ENCODE data around the gene PLK3. TPM values are rescaled to one million over a fixed set of nuclear protein-coding genes. Genes with fewer than 3 reads are reported as not detected.

The PLK3 gene
- total RNA-seq, 3 donors from 2014 or later (not counting 1 experiment from before 2014, with no cell fraction given): 39.5 to 89.2 (median 78.1) TPM

DNA sequence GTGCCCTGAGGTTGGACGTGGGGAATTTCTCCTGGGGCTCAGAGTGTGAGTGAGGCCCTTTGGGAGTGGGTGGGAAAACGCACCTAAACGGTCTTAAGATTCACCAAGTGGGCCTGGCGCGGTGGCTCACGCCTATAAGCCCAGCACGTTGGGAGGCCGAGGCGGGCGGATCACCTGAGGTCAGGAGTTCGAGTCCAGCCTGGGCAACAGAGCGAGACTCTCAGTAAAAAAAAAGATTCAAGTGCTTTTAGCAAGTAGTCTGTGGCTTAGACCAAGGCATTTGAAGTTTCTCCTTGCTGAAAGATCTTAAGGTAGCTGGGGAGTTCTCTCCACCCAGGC lies 23.5 kb upstream of the PLK3 start:
- H3K27me3 ChIP-seq (ENCODE audit: control insufficient read depth, insufficient read depth, low read length): no peaks in the 10 kb centered on the region
- Mint-ChIP-seq H3K4me3 (peak overlapping the region; percentile 99), H3K9me3 (no peaks in the 10 kb centered on the region), H3K36me3 (no peaks in the 10 kb centered on the region), H3K4me1 (peaks cover 30 to 36% of the 10 kb centered on the region in 2 donors), H3K27ac (peak overlapping the region; percentile 92 to 97), H3K27me3 (ENCODE audit: low read depth in 2 of 2) (no peaks in the 10 kb centered on the region)
- TF ChIP-seq, protein P1, sequence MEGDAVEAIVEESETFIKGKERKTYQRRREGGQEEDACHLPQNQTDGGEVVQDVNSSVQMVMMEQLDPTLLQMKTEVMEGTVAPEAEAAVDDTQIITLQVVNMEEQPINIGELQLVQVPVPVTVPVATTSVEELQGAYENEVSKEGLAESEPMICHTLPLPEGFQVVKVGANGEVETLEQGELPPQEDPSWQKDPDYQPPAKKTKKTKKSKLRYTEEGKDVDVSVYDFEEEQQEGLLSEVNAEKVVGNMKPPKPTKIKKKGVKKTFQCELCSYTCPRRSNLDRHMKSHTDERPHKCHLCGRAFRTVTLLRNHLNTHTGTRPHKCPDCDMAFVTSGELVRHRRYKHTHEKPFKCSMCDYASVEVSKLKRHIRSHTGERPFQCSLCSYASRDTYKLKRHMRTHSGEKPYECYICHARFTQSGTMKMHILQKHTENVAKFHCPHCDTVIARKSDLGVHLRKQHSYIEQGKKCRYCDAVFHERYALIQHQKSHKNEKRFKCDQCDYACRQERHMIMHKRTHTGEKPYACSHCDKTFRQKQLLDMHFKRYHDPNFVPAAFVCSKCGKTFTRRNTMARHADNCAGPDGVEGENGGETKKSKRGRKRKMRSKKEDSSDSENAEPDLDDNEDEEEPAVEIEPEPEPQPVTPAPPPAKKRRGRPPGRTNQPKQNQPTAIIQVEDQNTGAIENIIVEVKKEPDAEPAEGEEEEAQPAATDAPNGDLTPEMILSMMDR (IDR thresholded peaks at IDR 0.05): no peak
- H3K36me3 ChIP-seq (ENCODE audit: control insufficient read depth, insufficient read depth, low read length): peaks cover 32% of the 10 kb centered on the region
- intact Hi-C loops (cut with micrococcal nuclease): loop anchor here (5.0 kb wide), 2 partner anchors 236 to 911 kb away; partner anchors contain the start of genes GPBP1L1, HECTD3, TMEM69 and UROD
- peaks cover 26% of the 10 kb centered on the region for H3K4me1 ChIP-seq (ENCODE audit: control insufficient read depth, insufficient read depth, low read length)
- H3K4me3 ChIP-seq (ENCODE audit: low read length): peak overlapping the region; percentile 65
- no peaks in the 10 kb centered on the region for H3K9me3 ChIP-seq (ENCODE audit: control insufficient read depth, insufficient read depth, low read length)
- DNase-seq (no peak), ATAC-seq (no peak)
- peak overlapping the region; percentile 85 for H3K27ac ChIP-seq (ENCODE audit: low read length)
- 55% methylated on average over 12 of the region's 12 CpGs for WGBS (ENCODE audit: insufficient coverage)

- H3K4me3 Mint-ChIP-seq: no peak overlapping the region
- Histone ChIP-seq H3K9me3 (ENCODE audit: control insufficient read depth, insufficient read depth, low read length) (no peaks in the 10 kb centered on the region), H3K4me1 (ENCODE audit: control insufficient read depth, insufficient read depth, low read length) (peaks cover 26% of the 10 kb centered on the region), H3K36me3 (ENCODE audit: control insufficient read depth, insufficient read depth, low read length) (peaks cover 32% of the 10 kb centered on the region), H3K4me3 (ENCODE audit: low read length) (no peak overlapping the region), H3K27ac (ENCODE audit: low read length) (no peak overlapping the region), H3K27me3 (ENCODE audit: control insufficient read depth, insufficient read depth, low read length) (no peaks in the 10 kb centered on the region)
- no peaks in the 10 kb centered on the region for H3K36me3 Mint-ChIP-seq
- no peaks in the 10 kb centered on the region for H3K9me3 Mint-ChIP-seq
- WGBS (ENCODE audit: insufficient coverage): 83% methylated on average over 13 of the region's 14 CpGs
- peak overlapping the region; percentile 92 to 97 for H3K27ac Mint-ChIP-seq
- no peak for DNase-seq
- peaks cover 30 to 36% of the 10 kb centered on the region in 2 donors for H3K4me1 Mint-ChIP-seq
- no peaks in the 10 kb centered on the region for H3K27me3 Mint-ChIP-seq (ENCODE audit: low read depth in 2 of 2)
- ATAC-seq: no peak
- TF ChIP-seq, protein P1 (IDR thresholded peaks at IDR 0.05): no peak
- intact Hi-C loops (cut with micrococcal nuclease): loop anchor here (5.0 kb wide), 2 partner anchors 235 to 910 kb away; partner anchors contain the start of genes GPBP1L1, HECTD3, TMEM69 and UROD
Measured at GRCh38 chr1:44777547-44777946, 22.6 kb upstream of the PLK3 start.

DNA sequence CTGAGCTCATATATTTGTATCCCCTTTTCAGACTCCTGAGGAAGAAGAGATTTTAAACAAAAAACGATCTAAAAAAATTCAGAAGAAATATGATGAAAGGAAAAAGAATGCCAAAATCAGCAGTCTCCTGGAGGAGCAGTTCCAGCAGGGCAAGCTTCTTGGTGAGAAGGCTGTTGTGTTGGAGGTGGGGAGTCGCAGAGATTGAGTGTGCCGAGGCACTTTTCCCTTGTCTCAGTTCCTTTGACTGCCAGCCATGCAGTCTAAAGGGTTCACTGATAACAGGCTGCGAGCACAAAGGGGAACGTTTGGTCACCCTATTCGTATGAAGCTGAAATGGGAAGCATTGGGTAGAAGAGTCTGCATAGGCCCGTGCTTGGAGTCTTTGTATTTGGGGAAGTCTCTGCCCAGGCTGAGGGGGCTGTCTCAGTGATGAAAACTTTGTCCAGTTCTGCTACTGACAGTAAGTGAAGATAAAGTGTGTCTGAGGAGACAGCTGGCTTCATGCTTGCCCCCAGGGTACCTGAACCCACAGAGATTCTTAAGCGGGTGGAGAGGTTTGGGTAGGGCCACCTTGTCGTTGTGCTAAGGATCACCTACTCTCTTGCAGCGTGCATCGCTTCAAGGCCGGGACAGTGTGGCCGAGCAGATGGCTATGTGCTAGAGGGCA lies 22.1 kb upstream of the PLK3 start:
- no peak overlapping the region for H3K4me3 Mint-ChIP-seq
- intact Hi-C loops (cut with micrococcal nuclease): loop anchor here (5.0 kb wide), 2 partner anchors 234 to 909 kb away; partner anchors contain the start of genes GPBP1L1, HECTD3, TMEM69 and UROD
- no peaks in the 10 kb centered on the region for H3K36me3 Mint-ChIP-seq
- no peaks in the 10 kb centered on the region for H3K27me3 Mint-ChIP-seq (ENCODE audit: low read depth in 2 of 2)
- no peaks in the 10 kb centered on the region for H3K9me3 Mint-ChIP-seq
- no peak for DNase-seq
- Histone ChIP-seq H3K36me3 (ENCODE audit: control insufficient read depth, insufficient read depth, low read length) (peaks cover 32% of the 10 kb centered on the region), H3K27ac (ENCODE audit: low read length) (no peak overlapping the region), H3K27me3 (ENCODE audit: control insufficient read depth, insufficient read depth, low read length) (no peaks in the 10 kb centered on the region), H3K9me3 (ENCODE audit: control insufficient read depth, insufficient read depth, low read length) (no peaks in the 10 kb centered on the region), H3K4me3 (ENCODE audit: low read length) (no peak overlapping the region), H3K4me1 (ENCODE audit: control insufficient read depth, insufficient read depth, low read length) (peaks cover 26% of the 10 kb centered on the region)
- H3K27ac Mint-ChIP-seq: peak overlapping the region; percentile 92 to 97
- WGBS (ENCODE audit: insufficient coverage): 77% methylated on average over 13 of the region's 13 CpGs
- ATAC-seq: no peak
- TF ChIP-seq, protein P1 (IDR thresholded peaks at IDR 0.05): no peak
- H3K4me1 Mint-ChIP-seq: peaks cover 30 to 36% of the 10 kb centered on the region in 2 donors

Measured in natural killer cell (primary cell).